ENCODE data around the gene TBL1Y.

DNA sequence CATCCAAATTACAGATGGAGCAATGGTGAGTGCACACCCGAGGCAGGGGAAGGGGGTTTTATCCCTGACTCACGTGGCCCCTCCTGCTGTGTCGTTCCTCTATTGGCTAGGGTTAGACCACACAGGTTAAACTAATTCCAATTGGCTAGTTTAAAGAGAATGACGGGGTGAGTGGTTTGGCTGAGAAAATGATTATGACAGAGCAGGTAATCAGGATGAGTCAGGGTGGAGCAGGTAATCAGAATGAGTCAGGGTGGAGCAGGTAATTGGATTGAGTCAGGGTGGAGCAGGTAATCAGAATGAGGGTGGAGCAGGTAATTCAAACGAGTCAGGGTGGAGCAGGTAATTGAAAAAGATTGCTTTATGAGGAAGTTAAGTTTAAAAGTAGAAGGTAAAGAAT, 146.4 kb downstream of the TBL1Y start:
- TF ChIP-seq, protein P1, sequence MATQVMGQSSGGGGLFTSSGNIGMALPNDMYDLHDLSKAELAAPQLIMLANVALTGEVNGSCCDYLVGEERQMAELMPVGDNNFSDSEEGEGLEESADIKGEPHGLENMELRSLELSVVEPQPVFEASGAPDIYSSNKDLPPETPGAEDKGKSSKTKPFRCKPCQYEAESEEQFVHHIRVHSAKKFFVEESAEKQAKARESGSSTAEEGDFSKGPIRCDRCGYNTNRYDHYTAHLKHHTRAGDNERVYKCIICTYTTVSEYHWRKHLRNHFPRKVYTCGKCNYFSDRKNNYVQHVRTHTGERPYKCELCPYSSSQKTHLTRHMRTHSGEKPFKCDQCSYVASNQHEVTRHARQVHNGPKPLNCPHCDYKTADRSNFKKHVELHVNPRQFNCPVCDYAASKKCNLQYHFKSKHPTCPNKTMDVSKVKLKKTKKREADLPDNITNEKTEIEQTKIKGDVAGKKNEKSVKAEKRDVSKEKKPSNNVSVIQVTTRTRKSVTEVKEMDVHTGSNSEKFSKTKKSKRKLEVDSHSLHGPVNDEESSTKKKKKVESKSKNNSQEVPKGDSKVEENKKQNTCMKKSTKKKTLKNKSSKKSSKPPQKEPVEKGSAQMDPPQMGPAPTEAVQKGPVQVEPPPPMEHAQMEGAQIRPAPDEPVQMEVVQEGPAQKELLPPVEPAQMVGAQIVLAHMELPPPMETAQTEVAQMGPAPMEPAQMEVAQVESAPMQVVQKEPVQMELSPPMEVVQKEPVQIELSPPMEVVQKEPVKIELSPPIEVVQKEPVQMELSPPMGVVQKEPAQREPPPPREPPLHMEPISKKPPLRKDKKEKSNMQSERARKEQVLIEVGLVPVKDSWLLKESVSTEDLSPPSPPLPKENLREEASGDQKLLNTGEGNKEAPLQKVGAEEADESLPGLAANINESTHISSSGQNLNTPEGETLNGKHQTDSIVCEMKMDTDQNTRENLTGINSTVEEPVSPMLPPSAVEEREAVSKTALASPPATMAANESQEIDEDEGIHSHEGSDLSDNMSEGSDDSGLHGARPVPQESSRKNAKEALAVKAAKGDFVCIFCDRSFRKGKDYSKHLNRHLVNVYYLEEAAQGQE (IDR thresholded peaks at IDR 0.05; ENCODE audit: borderline replicate concordance) = no peak
- TF ChIP-seq, protein P2, sequence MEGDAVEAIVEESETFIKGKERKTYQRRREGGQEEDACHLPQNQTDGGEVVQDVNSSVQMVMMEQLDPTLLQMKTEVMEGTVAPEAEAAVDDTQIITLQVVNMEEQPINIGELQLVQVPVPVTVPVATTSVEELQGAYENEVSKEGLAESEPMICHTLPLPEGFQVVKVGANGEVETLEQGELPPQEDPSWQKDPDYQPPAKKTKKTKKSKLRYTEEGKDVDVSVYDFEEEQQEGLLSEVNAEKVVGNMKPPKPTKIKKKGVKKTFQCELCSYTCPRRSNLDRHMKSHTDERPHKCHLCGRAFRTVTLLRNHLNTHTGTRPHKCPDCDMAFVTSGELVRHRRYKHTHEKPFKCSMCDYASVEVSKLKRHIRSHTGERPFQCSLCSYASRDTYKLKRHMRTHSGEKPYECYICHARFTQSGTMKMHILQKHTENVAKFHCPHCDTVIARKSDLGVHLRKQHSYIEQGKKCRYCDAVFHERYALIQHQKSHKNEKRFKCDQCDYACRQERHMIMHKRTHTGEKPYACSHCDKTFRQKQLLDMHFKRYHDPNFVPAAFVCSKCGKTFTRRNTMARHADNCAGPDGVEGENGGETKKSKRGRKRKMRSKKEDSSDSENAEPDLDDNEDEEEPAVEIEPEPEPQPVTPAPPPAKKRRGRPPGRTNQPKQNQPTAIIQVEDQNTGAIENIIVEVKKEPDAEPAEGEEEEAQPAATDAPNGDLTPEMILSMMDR (IDR thresholded peaks at IDR 0.05; ENCODE audit: poor library complexity, severe bottlenecking) = no peak
- TF ChIP-seq EP300 (conservative IDR thresholded peaks at IDR 0.05; ENCODE audit: poor library complexity, severe bottlenecking) (no peak), EZH2 (IDR thresholded peaks at IDR 0.05; ENCODE audit: borderline replicate concordance, insufficient read depth, low read length, poor library complexity, severe bottlenecking) (no peak), SMC3 (conservative IDR thresholded peaks at IDR 0.05; ENCODE audit: poor library complexity) (no peak)

Data from neural cell (in vitro differentiated cells).